Activated T-helper 2 cell treated with anti-CD3 and anti-CD28 coated beads, Interferon-gamma antibody, Interleukin-2, Interleukin-4, amounts not matched to agents 10 μg/mL and 5 μg/mL and 100 μg/mL, durations not matched to agents 14 hours and 24 hours and 36 hours (primary cell): ENCODE data around the gene KCP. TPM values are rescaled to one million over a fixed set of nuclear protein-coding genes. Genes with fewer than 3 reads are reported as not detected.

ENCODE experiments used
- DNase-seq: peaks from one replicate; pipeline ENCODE4 v3.0.0; 2021; ENCODE audit warnings: low spot score
- H3K27ac Mint-ChIP-seq: one replicate; pipeline ENCODE4 v1.8.0; 2021; ENCODE audit warnings: mixed read lengths
- H3K27me3 Mint-ChIP-seq: one replicate; pipeline ENCODE4 v1.8.0; 2021; ENCODE audit warnings: low read depth, mixed read lengths
- H3K36me3 Mint-ChIP-seq: one replicate; pipeline ENCODE4 v1.8.0; 2021; ENCODE audit warnings: low read depth, mixed read lengths
- H3K4me1 Mint-ChIP-seq: one replicate; pipeline ENCODE4 v1.8.0; 2021; ENCODE audit warnings: low read depth, mixed read lengths
- H3K4me3 Mint-ChIP-seq: one replicate; pipeline ENCODE4 v1.8.0; 2021; ENCODE audit warnings: low read depth, mild to moderate bottlenecking, moderate library complexity, mixed read lengths
- H3K9me3 Mint-ChIP-seq: one replicate; pipeline ENCODE4 v1.8.0; 2021; ENCODE audit warnings: mixed read lengths
- intact Hi-C: fragments of 100-400 bp; cut with micrococcal nuclease; formaldehyde crosslinking; loops from one replicate; pipeline ENCODE4 v1.15.1; 2023
- total RNA-seq: library from RNA; stranded (reverse); gene quantifications from 2 replicates; pipeline ENCODE4 v1.2.3, GENCODE V29; 2022

The KCP gene
- total RNA-seq, 1 donor from 2014 or later: not detected

DNA sequence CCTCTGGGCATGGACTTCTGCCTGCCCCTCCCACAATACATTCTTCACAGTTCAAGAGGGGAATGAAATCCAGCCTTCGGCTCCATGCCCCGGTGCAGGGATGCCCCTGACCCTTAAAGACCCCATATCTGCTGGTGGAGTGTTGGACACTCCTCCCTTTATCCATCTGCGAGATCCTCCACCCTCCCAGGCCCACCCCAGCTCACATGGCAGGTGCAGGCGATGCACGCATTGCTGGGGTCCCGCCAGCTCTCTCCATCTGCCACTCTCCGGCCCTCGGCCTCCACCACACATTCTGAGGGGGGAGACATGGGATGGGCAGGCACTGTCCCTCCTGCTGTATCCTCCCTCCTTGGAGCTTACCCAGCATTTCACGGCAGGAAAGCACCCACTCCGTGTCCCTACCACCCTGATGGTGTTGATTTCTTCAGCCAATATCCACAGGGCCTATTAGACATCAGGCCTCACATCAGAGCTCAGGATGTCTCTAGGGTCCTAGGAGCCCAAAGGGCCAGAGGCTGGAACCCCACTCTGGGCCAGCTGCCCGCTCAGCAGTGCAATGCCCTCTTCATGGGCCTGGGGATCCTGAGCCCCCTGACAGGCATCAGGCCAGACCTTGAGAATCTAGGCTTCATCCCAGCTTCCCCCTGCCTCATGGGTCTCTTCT is 29.6 kb downstream of the KCP start:
- no peaks in the 10 kb centered on the region for H3K36me3 Mint-ChIP-seq
- no peaks in the 10 kb centered on the region for H3K9me3 Mint-ChIP-seq
- intact Hi-C loops: loop anchor here (10.0 kb wide), 2 partner anchors 276 to 456 kb away; no protein-coding TSS in a partner anchor
- no peaks in the 10 kb centered on the region for H3K4me1 Mint-ChIP-seq
- no peak overlapping the region for H3K27ac Mint-ChIP-seq
- H3K4me3 Mint-ChIP-seq: no peak overlapping the region
- peaks cover 2% of the 10 kb centered on the region for H3K27me3 Mint-ChIP-seq
- DNase-seq: no peak

DNA sequence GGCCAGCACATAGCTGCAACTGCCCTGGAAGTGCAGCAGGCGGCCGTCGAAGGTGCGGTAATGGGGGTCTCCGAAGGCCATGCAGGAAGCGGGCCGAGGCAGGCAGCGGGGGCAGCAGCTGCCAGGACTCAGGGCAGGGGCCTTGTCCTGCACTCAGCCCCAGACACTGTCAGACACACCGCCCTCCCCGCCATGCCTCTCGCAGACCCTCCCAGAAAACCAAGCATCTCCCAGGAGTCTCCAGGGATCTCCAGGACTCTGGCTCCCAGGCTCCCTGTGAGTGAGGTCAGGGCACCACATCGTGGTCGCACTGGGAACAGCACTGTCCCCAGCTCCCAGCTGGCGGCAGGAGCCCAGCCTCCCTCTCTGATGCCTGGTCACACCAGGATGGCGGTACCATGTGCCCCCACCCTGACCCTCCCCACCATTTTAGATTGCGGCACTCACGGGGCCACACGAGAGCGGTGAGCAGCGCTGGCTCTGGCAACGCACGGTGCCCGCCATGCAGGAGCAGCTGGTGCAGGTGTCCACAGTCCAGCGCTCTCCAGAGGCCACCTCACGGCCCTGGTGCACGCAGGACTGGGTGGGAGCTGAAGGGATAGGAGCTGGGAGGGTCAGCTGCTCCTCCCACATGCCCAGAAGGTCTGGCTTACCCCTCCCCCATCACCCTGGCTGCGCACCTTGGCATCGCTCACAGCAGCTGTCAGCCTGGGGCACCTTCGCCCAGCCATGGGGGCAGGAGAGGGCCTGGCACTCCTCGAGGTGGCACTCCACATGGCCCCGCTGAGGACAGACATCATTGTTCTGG is 30.4 kb downstream of the KCP start:
- no peaks in the 10 kb centered on the region for H3K4me1 Mint-ChIP-seq
- DNase-seq: no peak
- H3K4me3 Mint-ChIP-seq: no peak overlapping the region
- intact Hi-C loops: loop anchor here (10.0 kb wide), 2 partner anchors 275 to 455 kb away; no protein-coding TSS in a partner anchor
- no peaks in the 10 kb centered on the region for H3K9me3 Mint-ChIP-seq
- no peak overlapping the region for H3K27ac Mint-ChIP-seq
- no peaks in the 10 kb centered on the region for H3K36me3 Mint-ChIP-seq
- no peaks in the 10 kb centered on the region for H3K27me3 Mint-ChIP-seq

DNA sequence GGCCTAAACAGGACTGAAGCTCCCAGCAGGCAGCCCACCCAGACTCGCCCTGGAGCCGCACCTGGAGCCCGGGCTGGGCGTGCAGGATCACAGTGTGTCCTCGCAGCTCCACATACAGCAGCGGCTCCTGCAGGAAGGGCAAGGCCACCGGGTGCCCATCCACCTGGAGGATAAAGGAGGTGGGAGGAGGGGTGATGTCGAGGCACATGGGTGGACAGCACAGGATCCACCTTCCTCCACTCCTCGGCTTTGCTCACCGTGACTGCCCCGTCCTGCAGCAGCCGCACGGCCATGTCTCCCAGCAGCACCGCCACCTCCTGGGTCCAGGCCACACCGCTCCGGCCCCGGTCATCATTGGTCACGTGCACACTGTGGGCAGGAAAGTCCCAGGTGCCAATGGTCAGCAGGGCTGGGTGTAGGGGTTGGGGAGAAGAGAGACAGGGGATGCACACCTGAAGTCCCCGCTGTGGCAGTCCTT is 31.0 kb downstream of the KCP start:
- H3K27me3 Mint-ChIP-seq: no peaks in the 10 kb centered on the region
- no peaks in the 10 kb centered on the region for H3K4me1 Mint-ChIP-seq
- no peak overlapping the region for H3K27ac Mint-ChIP-seq

DNA sequence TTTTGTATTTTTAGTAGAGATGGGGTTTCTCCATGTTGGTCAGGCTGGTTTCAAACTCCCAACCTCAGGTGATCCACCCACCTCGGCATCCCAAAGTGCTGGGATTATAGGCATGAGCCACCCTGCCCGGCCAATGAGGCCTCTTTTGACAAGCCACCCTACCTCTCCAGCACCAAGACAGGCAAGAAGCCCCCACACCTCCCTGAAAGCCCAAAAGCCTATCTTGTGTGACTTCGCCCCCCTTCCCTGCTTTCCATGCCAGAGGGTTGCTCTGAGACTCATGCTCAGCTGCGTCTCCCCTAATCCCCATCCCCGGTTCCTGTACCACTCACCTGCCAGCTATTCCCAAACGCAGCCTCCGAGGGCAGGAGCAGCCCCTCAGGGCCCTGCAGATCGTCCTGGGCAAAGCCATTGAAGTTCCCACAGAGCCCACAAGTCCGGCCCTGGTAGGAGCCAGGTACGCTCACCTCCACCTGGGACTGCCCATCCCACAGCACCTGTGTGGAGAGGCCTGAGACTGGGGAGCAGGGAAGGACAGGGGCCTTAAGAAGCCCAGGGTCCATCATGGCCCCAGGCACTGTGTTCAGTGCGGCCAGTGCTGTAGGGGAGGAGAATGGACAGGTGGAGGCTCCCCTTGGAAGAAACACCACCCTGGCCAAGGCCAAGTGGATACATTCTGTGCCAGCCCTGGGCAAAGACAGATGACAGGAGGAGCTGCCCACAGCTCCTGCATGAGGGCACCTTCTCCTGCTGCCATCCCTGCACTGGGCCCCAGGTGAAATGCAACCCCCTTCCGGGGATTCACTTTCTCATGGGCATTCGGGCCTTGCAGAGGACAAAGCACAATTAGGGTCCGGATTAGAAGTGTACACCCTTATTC is 32.0 kb downstream of the KCP start:
- no peak overlapping the region for H3K27ac Mint-ChIP-seq
- no peaks in the 10 kb centered on the region for H3K4me1 Mint-ChIP-seq
- H3K9me3 Mint-ChIP-seq: no peaks in the 10 kb centered on the region
- no peak overlapping the region for H3K4me3 Mint-ChIP-seq
- no peaks in the 10 kb centered on the region for H3K27me3 Mint-ChIP-seq
- H3K36me3 Mint-ChIP-seq: no peaks in the 10 kb centered on the region
- DNase-seq: no peak
- intact Hi-C loops: no loop called here

More for the DNA sequence above, 31.0 kb downstream of the KCP start:
- no peak overlapping the region for H3K4me3 Mint-ChIP-seq
- intact Hi-C loops: no loop called here
- no peaks in the 10 kb centered on the region for H3K9me3 Mint-ChIP-seq
- H3K36me3 Mint-ChIP-seq: no peaks in the 10 kb centered on the region
- no peak for DNase-seq

DNA sequence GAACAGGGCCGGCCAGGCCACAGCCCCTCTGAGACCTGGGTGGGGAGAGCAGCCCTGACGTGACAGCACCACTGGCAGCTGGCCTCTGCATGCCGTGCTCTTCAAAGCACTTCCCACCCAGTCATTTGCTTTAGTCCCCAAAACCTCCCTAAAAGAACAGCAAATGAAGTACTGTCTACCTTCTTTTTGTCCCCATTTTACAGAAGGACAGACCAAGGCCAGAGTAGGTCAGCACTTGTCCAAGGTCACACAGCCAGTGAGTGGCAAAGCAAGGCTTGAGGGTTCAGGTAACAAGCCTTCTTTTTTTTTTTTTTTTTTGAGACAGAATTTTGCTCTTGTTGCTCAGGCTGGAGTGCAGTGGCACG is 32.8 kb downstream of the KCP start:
- Mint-ChIP-seq H3K36me3 (no peaks in the 10 kb centered on the region), H3K4me1 (no peaks in the 10 kb centered on the region), H3K9me3 (no peaks in the 10 kb centered on the region), H3K4me3 (no peak overlapping the region), H3K27me3 (no peaks in the 10 kb centered on the region), H3K27ac (no peak overlapping the region)
- intact Hi-C loops: no loop called here
- DNase-seq: no peak

DNA sequence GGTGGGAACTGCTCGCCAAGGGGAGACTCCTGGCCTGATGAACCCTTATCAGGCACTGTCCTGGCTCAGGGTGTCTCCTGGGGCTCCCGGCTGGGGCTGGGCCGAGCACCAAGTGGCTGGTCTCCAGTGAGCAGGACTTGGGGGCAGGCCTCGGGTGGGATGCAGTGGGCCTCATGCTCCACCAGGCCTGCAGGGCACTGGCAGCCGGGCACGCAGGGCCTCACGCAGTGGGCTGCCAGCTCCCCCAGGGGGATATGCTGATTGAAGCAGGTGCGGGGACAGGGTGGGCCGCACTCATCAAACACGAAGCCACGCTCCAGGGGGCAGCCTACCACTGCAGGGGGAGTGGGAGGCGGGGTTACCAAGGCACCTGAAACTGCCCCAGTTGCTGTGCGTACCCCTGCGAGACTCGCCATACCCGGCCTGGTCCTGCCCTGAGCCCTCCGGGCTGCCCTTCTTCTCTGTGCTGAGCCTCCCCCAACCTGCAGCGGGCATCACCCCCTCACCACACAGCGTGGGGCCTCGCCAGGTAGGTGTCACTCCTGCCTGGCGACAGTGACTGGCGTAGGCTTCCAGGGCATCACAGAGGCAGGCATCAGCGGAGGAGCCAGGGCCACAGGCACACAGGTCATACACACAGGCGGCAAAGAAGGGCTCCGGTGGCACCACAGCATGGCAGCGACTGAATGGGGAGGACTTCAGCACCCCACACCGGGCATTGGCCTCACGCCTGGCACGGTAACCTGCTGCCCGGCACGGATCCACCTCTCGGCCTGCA is 33.3 kb downstream of the KCP start:
- DNase-seq: no peak
- H3K36me3 Mint-ChIP-seq: no peaks in the 10 kb centered on the region
- H3K4me1 Mint-ChIP-seq: no peaks in the 10 kb centered on the region
- no peak overlapping the region for H3K4me3 Mint-ChIP-seq
- H3K27ac Mint-ChIP-seq: no peak overlapping the region
- intact Hi-C loops: no loop called here
- peaks cover under 1% of the 10 kb centered on the region for H3K27me3 Mint-ChIP-seq
- no peaks in the 10 kb centered on the region for H3K9me3 Mint-ChIP-seq

DNA sequence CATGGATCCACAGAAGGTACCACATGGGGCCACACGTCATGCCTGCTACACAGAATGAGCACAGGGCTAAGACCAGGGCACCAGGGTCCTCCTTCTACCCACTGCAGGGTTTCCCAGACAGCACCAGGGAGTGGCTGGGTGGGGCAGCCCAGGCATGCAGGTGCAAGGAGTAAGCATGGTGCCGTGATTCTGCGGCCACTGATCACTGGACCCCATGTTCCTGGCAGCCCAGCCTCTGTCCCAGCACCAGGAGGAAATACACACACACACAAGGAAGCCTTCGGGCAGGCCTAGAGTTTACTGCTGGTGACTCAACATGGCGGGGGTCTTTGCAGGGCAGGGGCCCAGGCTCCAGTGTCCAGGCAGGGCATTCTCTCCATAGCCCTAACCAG is 33.9 kb downstream of the KCP start:
- no peaks in the 10 kb centered on the region for H3K36me3 Mint-ChIP-seq
- H3K27ac Mint-ChIP-seq: no peak overlapping the region
- DNase-seq: no peak
- H3K9me3 Mint-ChIP-seq: no peaks in the 10 kb centered on the region
- intact Hi-C loops: no loop called here
- H3K4me3 Mint-ChIP-seq: no peak overlapping the region
- no peaks in the 10 kb centered on the region for H3K4me1 Mint-ChIP-seq
- peaks cover 7% of the 10 kb centered on the region for H3K27me3 Mint-ChIP-seq

DNA sequence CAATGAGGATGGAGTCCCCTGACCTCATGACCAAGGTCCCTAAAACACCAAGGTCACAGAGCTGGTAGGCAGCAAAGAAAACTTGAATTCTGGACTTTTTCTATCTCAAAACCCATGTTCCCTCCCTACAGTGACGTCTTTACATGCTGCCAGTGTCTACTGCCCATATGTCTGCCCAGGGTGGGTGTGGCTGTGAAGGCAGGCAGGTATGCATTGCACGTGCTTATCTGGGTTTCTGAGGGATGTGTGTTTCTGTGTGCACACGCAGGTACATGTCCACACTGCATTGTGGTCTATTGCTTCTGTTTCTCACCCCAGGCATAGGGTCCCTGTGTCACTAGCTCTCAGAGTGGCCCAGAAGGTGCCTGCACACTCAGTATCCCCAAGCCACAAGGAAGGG is 34.4 kb downstream of the KCP start:
- no peak for DNase-seq
- intact Hi-C loops: no loop called here
- no peaks in the 10 kb centered on the region for H3K36me3 Mint-ChIP-seq
- H3K4me1 Mint-ChIP-seq: no peaks in the 10 kb centered on the region
- peaks cover 8% of the 10 kb centered on the region for H3K27me3 Mint-ChIP-seq
- no peaks in the 10 kb centered on the region for H3K9me3 Mint-ChIP-seq
- H3K27ac Mint-ChIP-seq: no peak overlapping the region
- H3K4me3 Mint-ChIP-seq: no peak overlapping the region

DNA sequence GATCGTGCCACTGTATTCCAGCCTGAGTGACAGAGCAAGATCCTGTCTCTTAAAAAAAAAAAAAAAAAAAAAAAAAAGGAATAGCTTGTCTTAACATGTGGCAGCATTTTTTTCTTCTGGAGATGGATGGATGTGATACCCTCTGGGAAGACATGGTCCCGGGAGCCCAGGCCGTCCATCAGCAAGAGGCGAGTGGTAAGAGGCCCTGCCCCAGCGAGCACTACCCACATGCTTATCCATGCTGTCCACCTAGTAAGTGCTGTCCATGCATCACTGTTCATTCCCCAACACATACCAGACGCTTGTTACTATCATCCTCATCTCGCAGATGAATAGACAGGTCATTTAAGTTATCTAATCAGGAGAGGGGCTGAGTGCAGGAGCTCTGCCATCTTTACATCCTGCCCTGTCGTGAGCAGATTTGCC is 35.0 kb downstream of the KCP start:
- Mint-ChIP-seq H3K36me3 (no peaks in the 10 kb centered on the region), H3K4me1 (no peaks in the 10 kb centered on the region)
- intact Hi-C loops: no loop called here

DNA sequence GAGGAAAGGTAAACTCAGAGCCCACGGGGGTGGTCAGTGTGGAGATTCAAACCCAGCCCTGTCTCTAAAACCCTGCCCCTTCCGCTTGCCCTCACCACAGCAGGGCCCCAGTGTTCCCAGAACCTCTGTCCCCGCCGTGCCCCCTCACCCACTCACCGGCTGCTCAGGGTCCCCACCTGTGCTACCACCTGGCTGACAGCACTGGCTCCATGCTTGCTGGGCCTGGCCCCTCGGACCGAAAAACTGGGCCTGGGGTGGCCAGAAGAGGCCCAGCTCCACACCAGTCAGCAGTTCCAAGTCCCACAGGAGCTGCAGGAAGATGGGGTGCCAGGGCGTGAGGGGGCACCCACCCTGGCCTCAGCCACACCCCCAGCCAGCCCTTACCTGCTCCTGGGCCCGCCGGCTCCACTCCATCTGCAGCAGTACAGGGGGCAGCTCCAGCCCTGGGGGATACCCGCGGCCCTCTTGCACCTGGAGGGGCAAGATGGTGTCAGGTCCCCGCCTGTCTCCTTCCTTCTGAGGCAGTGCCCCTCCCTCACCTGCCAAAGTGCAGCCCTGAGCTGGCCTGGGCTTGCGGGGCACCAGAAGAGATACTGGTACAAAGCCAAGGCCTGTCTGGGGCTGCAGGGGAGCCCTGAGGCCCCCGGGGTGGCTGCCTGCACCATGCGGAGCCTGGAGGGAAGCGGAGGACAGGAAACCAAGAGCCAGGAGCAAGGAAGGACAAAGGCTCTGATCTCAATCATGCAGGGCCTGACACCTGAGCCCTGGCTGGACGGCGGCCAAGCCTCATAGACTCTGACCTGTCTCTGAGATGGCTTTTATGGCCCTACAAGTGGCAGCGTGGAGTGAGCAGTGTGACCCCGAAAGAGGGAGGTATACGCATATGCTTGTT is 36.1 kb downstream of the KCP start:
- intact Hi-C loops: no loop called here
- Mint-ChIP-seq H3K36me3 (no peaks in the 10 kb centered on the region), H3K9me3 (no peaks in the 10 kb centered on the region), H3K4me3 (no peak overlapping the region), H3K27me3 (peaks cover 18% of the 10 kb centered on the region), H3K27ac (no peak overlapping the region), H3K4me1 (peaks cover 2% of the 10 kb centered on the region)
- no peak for DNase-seq

More for the DNA sequence above, 35.0 kb downstream of the KCP start:
- Mint-ChIP-seq H3K27me3 (peaks cover 14% of the 10 kb centered on the region), H3K27ac (no peak overlapping the region), H3K9me3 (no peaks in the 10 kb centered on the region), H3K4me3 (no peak overlapping the region)
- DNase-seq: no peak

DNA sequence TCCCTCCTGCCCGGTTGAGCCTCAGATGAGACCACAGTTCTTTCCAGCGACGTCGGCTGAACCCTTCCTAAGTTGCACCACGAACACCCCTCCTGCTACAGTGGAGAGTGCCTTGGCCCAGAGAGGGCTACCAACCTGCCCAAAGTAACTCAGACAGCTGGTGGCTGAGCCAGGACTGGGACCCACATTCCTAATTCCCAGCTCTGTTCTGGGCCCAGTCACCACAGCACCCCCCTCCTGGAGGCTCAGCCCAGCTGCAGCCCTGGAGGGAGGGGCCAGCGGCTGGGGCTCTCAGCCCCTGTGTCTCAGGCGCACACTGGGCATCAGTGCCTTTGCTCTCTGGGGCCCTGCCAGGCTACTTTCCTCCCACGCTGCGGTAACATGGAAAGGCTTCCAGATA is 37.3 kb downstream of the KCP start:
- Mint-ChIP-seq H3K9me3 (no peaks in the 10 kb centered on the region), H3K4me3 (no peak overlapping the region), H3K4me1 (peaks cover 2% of the 10 kb centered on the region), H3K36me3 (no peaks in the 10 kb centered on the region), H3K27me3 (peaks cover 18% of the 10 kb centered on the region), H3K27ac (no peak overlapping the region)
- DNase-seq: no peak
- intact Hi-C loops: no loop called here
